ENCODE data around the gene SSR1.
"Not testable (repeated sequence)": the region's sequence is repeated elsewhere in the genome, so short reads cannot be mapped to it uniquely, and the experiment has no call there.

Gene SSR1

GRCh38 chr6:7325750-7326149 lies 12.8 kb upstream of the SSR1 start:
- no peak overlapping the region for H3K4me3 ChIP-seq (replicated peaks; ENCODE audit: insufficient read depth, low read length)
- TF ChIP-seq CTCF (IDR thresholded peaks at IDR 0.05; ENCODE audit: insufficient read depth, low read length), result no peak
- TF ChIP-seq GABPA (IDR thresholded peaks at IDR 0.05; ENCODE audit: low read depth), result no peak
- no peak overlapping the region for H3K27ac ChIP-seq (replicated peaks)
- H3K27me3 ChIP-seq (ENCODE audit: insufficient read depth, poor library complexity, severe bottlenecking), result no peaks in the 10 kb centered on the region
- no peak for DNase-seq (ENCODE audit: low read depth in 1 of 2, low spot score in 1 of 2)

- H3K4me3 ChIP-seq (replicated peaks; ENCODE audit: insufficient read depth, low read length), result peak overlapping the region; percentile 25
- H3K27ac ChIP-seq (replicated peaks), result peak overlapping the region; percentile 73
- H3K27me3 ChIP-seq (ENCODE audit: insufficient read depth, poor library complexity, severe bottlenecking), result no peaks in the 10 kb centered on the region
- no peak for TF ChIP-seq CTCF (IDR thresholded peaks at IDR 0.05; ENCODE audit: insufficient read depth, low read length)
- TF ChIP-seq GABPA (IDR thresholded peaks at IDR 0.05; ENCODE audit: low read depth), result no peak
- peak; percentile 63; the same call in 1 of the 2 replicates for TF ChIP-seq SPI1 (IDR thresholded peaks at IDR 0.05; ENCODE audit: borderline replicate concordance, low read depth)
- peak in 1 of 2 experiments; percentile 85 for DNase-seq (ENCODE audit: low read depth in 1 of 2, low spot score in 1 of 2)
Measured at GRCh38 chr6:7324520-7324919, 11.5 kb upstream of the SSR1 start.

DNA sequence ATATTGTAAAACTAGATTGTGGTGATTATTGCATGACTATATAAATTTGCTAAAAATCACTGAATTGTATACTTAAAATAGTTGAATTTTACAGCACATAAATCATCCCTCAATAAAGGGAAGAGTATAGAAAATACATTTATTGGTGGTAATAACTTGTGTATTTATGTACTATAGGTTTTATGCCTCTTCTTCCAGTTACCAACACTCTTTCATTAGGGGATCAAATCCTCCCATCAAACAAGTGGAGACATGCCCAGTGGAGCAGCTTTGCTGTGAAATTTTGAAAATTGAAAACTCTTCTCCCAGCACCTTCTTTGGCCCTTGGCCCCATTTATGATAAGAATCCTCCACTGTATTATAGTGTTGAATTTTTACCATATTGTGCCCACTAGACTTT lies 10.1 kb upstream of the SSR1 start:
- H3K27ac ChIP-seq (replicated peaks), result no peak overlapping the region
- no peak for DNase-seq (ENCODE audit: low read depth in 1 of 2, low spot score in 1 of 2)
- no peak overlapping the region for H3K4me3 ChIP-seq (replicated peaks; ENCODE audit: insufficient read depth, low read length)
- H3K27me3 ChIP-seq (ENCODE audit: insufficient read depth, poor library complexity, severe bottlenecking), result no peaks in the 10 kb centered on the region
- no peak for TF ChIP-seq REST (IDR thresholded peaks at IDR 0.05; ENCODE audit: insufficient replicate concordance, low read depth)
- no peak for TF ChIP-seq CTCF (IDR thresholded peaks at IDR 0.05; ENCODE audit: insufficient read depth, low read length)
- no peak for TF ChIP-seq SPI1 (IDR thresholded peaks at IDR 0.05; ENCODE audit: borderline replicate concordance, low read depth)
- no peak for TF ChIP-seq GABPA (IDR thresholded peaks at IDR 0.05; ENCODE audit: low read depth)
- no peak for TF ChIP-seq POLR2AphosphoS5 (IDR thresholded peaks at IDR 0.05; ENCODE audit: low read depth)

DNA sequence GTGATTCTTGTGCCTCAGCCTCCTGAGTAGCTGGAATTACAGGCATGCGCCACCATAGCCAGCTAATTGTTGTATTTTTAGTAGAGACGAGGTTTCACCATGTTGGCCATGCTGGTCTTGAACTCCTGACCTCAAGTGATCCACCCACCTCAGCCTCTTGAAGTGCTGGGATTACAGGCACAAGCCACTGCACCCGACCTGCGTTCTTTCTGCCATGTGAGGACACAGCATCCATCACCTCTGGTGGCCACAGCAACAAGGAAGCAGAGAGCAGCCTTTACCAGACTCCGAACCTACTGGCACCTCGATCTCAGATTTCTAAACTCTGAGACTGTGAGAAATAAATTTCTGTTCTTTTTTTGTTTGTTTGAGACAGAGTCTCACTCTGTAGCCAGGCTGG lies 8.9 kb upstream of the SSR1 start:
- not testable (repeated sequence) for H3K4me3 ChIP-seq (replicated peaks; ENCODE audit: insufficient read depth, low read length); DNase-seq (ENCODE audit: low read depth in 1 of 2, low spot score in 1 of 2); H3K27me3 ChIP-seq (ENCODE audit: insufficient read depth, poor library complexity, severe bottlenecking); H3K27ac ChIP-seq (replicated peaks)

DNA sequence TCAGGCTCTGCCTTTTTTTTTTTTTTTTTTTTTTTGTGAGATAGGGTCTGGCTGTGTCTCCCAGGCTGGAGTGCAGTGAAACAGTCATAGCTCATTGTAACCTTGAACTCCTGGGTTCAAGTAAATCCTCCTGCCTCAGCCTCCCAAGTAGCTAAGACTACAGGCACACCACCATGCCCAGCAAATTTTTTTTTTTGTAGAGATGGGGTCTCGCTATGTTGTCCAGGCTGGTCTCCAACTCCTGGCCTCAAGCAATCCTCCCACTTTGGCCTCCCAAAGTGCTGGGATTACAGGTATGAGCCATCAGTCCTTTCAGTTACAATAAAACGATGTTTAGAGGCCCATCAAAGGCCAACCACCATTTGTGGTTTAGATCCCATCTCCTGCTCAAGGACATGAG lies 6.4 kb upstream of the SSR1 start:
- DNase-seq (ENCODE audit: low read depth in 1 of 2, low spot score in 1 of 2); H3K4me3 ChIP-seq (replicated peaks; ENCODE audit: insufficient read depth, low read length); H3K27ac ChIP-seq (replicated peaks); H3K27me3 ChIP-seq (ENCODE audit: insufficient read depth, poor library complexity, severe bottlenecking): not testable (repeated sequence)

GRCh38 chr6:7317538-7317937 lies 4.5 kb upstream of the SSR1 start:
- TF ChIP-seq SPI1 (IDR thresholded peaks at IDR 0.05; ENCODE audit: borderline replicate concordance, low read depth) (no peak), GABPA (IDR thresholded peaks at IDR 0.05; ENCODE audit: low read depth) (no peak), POLR2AphosphoS5 (IDR thresholded peaks at IDR 0.05; ENCODE audit: low read depth) (no peak)
- H3K27ac ChIP-seq (replicated peaks), result no peak overlapping the region
- DNase-seq (ENCODE audit: low read depth in 1 of 2, low spot score in 1 of 2), result no peak
- H3K27me3 ChIP-seq (ENCODE audit: insufficient read depth, poor library complexity, severe bottlenecking), result no peaks in the 10 kb centered on the region
- H3K4me3 ChIP-seq (replicated peaks; ENCODE audit: insufficient read depth, low read length), result no peak overlapping the region

All from HL-60 (cell line).